HG03521 (cell line): ENCODE data around the gene TMX4.

ENCODE experiments used
- ATAC-seq: cut with Tn5 transposase; IDR thresholded peaks from one replicate; pipeline ENCODE4 v1.9.1; 2021; ENCODE audit warnings: mild to moderate bottlenecking, moderate library complexity; ENCODE audit not compliant: unreplicated experiment

The TMX4 gene

DNA sequence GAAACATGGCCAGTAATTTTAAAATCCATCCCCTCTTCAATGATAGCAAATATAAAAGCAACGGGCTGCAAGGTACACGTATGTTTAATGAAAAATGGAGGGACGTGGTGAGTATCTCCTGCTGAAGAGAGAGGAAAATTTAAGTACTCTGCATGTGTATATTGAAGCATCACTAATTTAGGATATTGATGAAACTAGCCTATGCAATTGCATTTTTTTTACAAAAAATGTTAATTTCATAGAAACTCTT, 362 bp upstream of the TMX4 start:
- ATAC-seq, result no peak

DNA sequence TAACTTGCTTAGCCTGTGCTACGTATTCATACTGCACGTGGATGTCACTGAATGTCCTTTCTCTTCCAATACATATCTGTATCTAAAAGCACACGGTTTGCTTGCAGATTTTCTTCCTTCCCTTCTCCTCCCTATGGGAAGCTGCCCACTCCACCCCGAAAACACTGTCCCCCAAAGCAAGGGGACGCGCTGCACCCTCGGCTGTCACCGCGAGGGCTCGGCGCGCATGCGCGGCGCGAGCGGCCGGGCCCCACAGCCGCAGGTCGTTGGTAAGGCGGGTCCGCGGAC, 659 bp downstream of the TMX4 start:
- ATAC-seq, result peak; percentile 52

DNA sequence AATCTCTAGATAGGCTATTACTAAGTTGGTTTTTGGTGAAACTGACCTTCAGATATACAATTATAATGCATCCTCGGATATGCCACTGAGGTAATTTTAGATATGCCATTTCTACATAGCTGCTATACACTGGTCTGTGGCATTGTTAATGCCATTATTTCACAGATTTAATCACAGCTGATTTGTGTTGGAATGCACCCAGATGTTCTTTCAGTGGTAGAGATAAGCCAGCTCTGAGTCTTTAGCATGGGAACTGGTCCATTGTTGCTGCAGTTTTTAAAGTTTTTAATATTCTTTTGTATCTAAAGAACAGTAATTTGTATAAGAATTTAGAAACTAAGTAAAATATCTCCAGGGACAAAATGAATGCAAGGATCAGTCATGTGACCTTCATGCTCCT, 6.8 kb downstream of the TMX4 start:
- no peak for ATAC-seq

DNA sequence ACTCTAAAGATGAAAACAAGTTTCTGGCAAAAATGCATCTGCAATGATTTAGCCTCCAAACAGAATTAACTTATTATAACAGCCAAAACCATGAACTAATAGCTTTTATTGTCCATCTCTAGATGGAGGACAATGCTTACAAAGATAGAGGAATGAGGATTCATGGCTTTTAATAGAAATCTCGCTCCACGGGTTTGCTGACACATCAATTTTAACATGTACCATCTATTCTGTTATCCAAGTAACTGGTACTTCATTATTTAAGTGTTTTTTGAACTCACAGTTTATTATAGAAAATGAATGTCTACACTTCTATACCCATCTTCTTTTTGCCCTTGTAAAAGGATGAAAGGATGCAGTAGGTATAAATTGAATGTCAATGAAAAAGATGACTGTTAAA, 10.8 kb downstream of the TMX4 start:
- ATAC-seq, result no peak

DNA sequence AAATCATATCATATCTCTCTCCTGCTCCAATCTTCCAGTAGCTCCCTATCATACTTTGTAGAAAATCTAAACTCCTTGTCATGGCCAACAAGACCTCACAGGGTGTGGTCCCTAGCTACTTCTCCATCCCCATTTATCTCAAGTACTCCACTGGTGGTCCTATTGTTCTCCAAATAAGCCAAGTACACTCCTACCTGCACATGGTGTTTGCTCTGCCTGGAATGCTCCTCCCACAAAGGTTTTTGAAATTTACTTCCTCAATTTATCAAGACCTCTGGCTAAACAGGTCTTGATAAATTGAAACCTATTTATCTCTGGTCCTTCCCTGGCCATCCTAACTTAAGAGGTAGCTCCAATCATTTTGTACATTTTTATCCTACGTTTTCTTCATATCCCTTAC, 12.1 kb downstream of the TMX4 start:
- ATAC-seq, result no peak

DNA sequence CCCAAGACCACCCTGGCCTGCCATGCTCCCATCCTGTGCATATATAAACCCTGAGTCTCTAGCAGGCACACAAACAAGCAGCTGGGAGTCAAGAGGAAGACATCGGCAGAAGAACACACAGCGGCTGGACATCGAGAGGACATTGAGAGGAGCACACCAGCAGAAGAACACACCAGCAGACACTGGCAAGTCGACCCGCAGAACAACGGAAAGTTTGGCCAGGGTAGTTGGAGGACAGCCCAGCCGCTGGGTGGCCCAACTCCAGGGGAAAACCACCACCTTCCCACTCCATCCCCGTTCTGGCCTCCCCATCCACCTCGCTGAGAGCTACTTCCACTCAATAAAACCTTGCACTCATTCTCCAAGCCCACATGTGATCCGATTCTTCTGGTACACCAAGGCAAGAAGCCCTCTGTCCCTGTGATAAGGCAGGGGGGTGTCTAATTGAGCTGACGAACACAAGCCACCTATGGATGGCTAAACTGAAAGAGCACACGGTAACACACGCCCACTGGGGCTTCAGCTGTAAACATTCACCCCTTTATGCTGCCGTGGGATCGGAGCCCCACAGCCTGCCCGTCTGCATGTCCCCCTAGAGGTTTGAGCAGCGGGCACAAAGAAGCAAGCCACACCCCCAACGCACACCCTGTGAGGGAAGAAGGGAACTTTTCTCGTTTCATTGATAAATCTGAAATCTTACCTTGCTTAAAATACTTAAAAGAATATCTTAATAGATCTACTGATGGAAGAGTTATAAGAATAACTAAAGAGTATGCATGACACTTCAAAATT, 13.8 kb downstream of the TMX4 start:
- no peak for ATAC-seq

DNA sequence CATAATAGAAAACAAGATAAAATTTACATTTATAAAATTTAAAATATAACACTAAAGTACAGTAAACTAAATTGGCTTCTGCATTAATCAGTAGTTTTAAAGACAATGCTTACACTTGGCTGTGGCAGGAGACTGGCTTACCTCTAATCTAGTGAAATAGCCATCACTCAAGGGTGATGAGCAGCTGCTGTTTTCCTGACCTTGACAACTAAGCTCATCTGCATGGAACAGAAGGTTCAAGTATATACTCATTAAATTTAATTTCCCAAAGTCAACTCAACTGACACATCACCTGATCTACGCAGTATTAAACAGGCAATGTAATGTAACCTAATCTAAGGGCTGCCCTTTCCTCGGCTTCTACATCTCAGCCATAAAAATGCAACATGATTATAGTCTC, 14.5 kb downstream of the TMX4 start:
- ATAC-seq, result no peak

DNA sequence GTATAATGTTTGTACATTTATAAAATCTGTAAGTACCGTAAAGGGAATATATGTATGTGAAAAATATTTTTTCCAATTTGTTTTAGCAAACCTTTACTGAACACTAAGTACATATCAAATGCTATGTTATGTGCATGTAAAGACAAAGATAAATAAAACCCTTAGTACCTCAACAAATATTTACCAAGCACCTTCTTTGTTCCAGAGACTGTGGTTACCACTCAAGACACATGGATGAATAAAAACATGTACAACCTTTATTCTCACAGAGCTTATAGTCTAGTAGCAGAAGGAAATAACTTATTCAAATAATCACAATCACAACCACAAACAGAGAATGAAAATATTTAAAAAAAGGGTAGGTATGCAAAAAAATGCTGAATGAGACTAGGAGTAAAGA, 17.5 kb downstream of the TMX4 start:
- ATAC-seq, result no peak

DNA sequence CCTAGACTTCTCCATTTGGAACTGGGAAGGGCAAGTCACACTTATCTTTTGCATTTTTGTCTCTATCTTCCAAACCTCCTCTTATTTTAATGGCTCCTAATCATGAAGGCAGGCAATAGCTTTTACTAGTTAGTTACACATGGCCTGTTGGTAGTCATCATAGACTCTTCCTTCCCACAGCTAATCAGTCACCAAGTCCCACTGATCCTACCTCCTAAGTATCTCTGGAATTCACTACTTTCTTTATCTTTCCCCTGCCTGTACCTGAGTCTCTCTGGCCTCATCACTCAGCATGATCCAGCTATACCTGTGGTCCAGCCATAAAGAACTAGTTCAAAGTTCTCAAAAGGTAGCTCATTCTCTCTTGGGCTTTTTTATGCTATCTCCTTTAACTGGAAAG, 18.8 kb downstream of the TMX4 start:
- ATAC-seq, result no peak

DNA sequence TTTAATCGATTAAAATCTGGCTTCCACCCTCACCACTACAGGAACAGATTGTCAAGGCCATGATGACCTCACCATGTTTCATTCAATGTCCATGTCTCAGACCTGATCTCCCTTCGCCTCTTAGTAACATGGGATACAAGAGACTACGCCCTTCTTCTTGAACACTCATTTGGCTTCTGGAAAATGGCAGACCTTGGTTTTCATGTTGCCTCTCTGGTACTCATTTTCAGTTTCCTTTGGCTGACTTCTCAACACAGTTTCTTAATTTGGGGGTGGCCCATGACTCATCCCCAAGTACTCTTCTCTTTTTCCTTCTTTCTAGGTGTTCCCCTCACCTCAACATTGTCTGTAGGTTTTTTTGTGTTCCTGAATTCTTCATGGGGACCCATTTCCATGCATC, 22.7 kb downstream of the TMX4 start:
- no peak for ATAC-seq

DNA sequence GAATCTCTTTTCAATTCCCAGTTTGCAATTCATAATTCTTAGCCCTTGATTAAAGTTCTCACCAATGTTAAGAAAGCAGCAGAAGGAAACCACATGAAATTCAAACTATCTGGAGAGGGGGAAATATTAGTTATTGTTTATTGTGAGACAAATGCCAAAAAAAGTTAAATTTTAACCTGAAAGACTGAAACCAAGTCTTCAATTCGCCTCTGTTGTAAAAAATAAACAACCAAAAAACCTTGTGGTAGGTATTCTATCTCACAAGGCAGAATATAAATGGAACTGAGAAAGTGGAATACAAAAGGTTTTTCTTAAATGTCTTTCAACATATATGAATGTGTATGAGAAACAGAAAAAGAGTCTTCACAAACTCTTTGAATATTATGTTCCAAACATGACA, 24.8 kb downstream of the TMX4 start:
- ATAC-seq, result no peak

DNA sequence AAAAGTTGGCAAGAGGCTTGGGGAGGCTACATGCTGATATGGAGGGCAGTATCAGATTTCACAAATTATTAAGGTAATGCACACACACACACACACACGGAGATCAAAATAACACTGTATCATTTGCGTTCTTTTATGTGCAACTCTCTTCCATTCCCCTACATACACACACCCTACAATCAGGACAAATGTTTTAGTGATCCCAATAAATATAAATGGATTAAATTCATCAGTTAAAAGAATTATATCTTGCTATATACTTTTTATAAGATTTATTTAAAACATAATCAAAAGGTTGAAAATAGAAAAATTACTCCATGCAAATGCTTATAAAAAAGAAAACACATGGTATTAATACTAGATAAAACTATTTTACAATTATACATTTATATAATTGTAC, 25.9 kb downstream of the TMX4 start:
- ATAC-seq, result no peak

DNA sequence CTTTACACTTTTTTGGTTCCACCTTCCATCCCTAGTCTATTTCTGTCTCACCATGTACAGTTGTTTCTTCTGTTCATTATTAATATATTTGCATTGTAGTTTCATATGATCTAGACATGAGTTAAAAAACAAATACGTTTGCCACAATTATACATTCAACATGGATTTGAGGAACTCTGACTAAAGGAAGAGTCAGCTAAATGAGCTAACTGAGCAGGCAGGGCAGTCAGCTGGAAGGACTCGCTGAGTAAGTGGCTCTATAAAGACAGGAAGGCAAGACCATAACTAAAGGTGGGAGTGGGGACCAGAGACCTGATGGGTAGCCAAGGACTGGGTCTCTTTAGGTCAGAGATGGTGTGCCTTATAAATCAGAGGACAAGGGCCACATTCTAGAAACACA, 26.3 kb downstream of the TMX4 start:
- ATAC-seq, result no peak

DNA sequence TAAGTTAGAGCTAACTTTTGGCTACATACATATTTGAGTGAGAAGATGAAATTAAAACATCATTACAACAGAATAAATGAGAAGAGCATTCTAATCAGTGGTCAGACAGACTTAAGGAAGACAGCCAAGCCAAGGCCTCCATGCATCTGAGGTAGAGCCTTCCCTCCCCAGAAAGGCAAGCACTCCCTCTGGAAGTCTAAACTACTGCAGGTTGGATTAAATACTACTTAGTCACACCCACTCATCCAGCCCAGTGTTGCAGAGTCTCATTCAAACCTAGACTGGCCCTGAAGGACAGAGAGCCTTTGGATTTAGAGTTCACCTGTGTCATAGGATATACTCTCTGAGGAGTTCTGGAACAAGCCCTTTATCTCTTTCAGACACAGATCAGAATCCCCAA, 29.2 kb downstream of the TMX4 start:
- no peak for ATAC-seq

DNA sequence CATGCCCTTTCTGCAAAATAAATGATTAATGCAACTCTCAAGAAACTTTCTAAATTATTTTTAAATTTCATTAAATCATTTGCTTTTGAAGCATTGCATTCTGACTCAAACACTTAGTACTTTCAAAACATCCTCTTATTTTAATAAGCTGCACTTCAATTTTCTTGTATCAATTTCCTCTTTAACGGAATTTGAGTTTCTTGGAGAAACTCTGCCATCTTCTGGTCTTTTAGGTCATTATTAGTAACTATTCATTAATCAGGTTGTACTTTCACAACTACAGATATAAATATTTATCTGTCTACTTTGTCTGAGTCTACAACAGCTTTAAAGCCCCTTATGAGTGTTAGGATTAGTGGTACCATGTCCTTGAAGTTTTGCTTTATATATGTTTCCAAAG, 30.2 kb downstream of the TMX4 start:
- no peak for ATAC-seq

DNA sequence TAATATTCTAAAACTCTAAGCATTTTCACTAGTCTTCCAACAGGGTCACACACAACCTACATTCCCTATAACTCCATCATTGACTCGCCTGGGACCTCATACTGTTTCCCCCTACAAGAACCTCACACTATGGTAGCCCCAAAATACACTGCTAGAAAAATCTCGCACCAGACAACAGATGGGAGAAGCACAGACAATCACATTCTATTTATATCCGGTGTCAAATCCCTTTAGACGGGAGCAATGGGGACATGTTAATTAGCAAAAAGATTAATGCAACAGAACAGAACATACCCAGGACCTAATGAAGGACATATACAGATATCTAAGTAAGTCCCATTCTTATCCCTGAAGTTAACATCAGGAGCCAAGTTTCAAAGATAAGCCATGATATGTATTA, 33.6 kb downstream of the TMX4 start:
- no peak for ATAC-seq

DNA sequence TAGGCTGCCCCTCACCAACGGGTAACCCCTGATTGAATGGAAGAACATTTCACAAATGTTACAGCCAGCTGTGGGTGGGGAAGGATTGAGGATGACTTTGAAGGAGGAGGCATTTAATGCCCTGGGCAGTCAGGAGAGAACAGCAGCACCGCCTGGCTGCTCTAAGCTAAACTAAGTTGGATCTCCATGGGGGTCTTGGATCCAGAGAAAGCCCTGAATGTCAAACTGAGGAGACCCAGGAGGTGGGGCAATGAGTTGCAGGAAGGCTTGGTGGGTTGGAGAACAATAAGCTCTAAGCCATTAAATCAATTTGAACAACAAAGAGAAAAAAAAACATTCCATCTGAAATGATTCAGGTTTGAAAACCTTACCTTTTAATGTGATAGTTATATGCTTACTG, 35.4 kb downstream of the TMX4 start:
- ATAC-seq, result no peak

DNA sequence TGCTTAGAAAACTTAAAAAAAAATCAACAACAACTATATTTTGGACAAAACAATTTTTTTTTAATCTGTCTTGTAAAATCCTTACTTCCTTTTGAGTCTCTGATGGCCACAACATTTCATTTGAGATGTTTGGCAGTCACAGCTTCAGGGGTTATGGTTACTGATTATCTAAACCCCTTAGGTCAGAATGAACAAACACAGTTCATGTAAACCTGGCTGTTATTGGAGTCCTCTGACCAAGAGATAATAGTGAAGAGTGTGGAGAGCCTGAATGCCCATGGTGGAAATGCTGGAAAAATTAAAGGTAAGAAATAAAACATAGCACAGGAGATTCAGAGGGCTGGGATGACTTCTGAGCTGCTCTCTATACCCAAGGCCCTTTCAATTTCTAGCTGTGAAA, 38.2 kb downstream of the TMX4 start:
- no peak for ATAC-seq

DNA sequence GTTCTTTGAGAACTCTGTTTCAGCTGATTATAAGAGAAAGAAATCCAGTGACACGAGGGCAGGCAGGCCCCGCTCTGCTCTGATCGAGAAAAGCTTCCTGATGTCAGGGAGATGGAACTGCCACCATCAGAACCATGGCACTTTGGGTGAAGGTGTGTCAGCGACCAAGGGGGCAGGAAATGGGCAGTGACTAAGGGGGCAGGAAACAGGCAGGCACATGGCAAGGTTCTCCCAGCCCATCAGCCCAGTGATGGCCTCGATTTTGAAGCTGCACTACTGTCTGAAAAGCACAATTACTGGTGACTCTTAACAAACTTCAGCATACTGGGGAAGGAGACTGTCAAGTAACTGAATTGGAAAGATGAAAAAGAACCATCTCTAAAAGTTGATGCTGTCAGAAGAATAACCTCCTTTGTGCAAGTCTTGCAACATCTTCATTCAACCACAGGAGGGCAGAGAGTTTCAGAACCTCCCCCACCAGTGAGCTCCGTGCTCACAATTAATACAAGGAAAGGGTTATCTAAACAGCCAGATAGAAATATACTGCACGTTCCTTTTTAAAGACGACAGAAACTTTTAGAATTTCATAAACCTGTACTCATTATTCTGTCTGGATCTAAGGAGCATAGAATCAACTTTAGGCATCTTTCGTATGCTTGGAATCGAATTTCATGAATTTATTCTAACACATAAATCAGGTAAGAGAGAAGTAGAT, 39.1 kb downstream of the TMX4 start:
- ATAC-seq, result peak; percentile 72

DNA sequence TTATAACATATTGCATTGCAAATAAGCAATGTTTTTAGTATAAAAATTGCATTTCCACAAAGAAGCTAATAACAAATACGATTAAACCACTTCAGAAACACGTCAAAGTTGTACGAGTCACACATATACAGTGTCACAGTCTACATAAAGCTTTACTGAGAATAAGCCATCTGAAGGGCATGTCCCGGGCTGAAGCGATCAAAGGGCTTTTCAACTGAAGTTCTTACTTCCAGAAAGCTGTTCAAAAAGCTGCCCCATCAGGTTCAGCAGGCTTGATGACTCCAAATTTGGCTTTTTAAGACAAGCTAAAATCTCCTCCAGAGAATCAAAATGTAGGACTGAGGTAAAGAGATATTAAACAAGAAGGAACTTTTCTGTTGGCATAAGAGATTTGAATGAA, 41.9 kb downstream of the TMX4 start:
- ATAC-seq, result no peak

DNA sequence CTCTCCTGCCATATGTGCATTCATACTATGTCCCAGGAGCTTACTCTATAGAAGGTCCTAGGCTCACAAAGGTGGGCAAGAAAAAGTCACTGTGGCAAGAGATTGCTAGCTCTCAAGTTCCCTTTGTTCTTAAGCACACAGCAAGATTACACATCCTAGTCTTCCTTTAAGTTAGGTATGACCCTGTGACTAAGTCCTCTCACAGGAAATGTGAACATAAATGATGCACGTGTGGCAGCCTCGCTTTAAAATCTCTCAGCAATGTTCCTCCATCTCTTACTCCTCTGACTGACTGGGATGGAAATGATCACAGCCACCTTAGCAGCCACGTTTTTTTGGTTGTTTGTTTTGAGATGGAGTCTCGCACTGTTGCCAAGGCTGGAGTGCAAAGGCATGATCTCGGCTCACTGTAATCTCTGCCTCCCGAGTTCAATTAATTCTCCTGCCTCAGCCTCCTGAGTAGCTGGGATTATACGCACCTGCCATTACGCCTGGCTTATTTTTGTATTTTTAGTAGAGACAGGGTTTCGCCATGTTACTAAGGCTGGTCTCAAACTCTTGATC, 43.6 kb downstream of the TMX4 start:
- ATAC-seq, result no peak

DNA sequence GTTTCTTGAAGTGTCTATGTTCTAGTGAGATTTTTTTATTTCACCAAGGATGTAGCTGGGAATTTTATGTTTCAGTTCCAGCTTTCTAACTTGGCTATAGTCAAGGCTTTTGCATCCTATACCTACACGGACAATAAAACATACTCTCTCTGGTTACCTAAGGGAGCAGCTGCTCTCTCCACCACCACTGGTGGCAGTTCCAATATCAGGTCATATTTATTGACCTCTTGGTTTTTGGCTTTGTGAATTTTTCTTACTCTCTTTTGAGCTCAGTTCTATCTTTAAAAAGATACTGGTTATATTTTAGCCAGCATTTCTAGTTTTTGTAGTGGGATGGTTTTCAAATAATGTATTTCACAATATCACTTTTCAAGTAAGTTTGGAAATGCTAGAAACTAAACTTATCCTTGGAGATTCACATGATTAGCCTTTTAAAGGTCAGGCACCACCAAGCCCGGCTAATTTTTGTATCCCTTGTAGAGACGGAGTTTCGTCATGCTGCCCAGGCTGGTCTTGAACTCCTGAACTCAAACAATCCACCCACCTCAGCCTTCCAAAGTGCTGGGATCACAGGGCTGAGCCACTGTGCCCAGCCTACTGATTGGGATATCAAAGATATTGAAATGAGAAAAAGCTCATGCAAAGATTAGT, 44.7 kb downstream of the TMX4 start:
- ATAC-seq, result no peak
